K562 (cell line): ENCODE results near the gene LPCAT1. TPM values are rescaled to one million over a fixed set of nuclear protein-coding genes. Genes with fewer than 3 reads are reported as not detected.
A peak's percentile ranks its signal among the peaks of the same experiment; 100 is the strongest.

Experiments
- ATAC-seq: fragments of 200-7000 bp; cut with Tn5 transposase; 3 replicates; pipeline ENCODE4 v1.9.1; 2020; ENCODE audit warnings: moderate library complexity
- BruUV-seq: library from RNA; stranded (reverse); fragments of 400-500 nt; replicated peaks from 2 replicates; lab custom pipeline; 2021; lab: Mats Ljungman, UMichigan
- CTCF ChIA-PET: fragments of 300-600 bp; formaldehyde crosslinking; extraction: SDS; loops from one replicate; lab custom pipeline; 2021; ENCODE audit warnings: low intra/inter-chr PET ratio; lab: Yijun Ruan, JAX
- POLR2A ChIA-PET: fragments of 300-600, 350-650 bp; sonication (Branson Sonifier 250); formaldehyde crosslinking; extraction: SDS; loops from one replicate; lab custom pipeline; 2021; ENCODE audit warnings: antibody characterized with exemption, inconsistent platforms; lab: Yijun Ruan, JAX
- DNase-seq, 4 experiments: peaks; one replicate each; pipeline versions ENCODE4 v3.0.0 to v3.0.0-alpha.2; 2011 to 2018; ENCODE audit warnings: low spot score in 3 of 4, mixed read lengths in 3 of 4; ENCODE audit errors: extremely low read depth in 1 of 4
- FAIRE-seq: peaks from 2 replicates; lab custom pipeline; 2011; peaks lifted over from hg19 to GRCh38; lab: Jason Lieb, UNC
- H2AFZ ChIP-seq: 2 replicates; pipeline ENCODE4 v1.6.0; 2011; ENCODE audit warnings: low read depth, low read length, control low read depth, inconsistent platforms
- H3K27ac ChIP-seq: fragments of 200-600 bp; 3 replicates; pipeline ENCODE4 v1.8.0; 2011; ENCODE audit warnings: low read depth, mild to moderate bottlenecking, control low read depth, inconsistent platforms, low read length, moderate library complexity, mixed read lengths; ENCODE audit errors: extremely low read depth
- H3K27me3 ChIP-seq, 2 experiments: fragments of 300-600 bp in 1 of 2; 2 replicates in 1 of 2; 3 replicates in 1 of 2; pipeline versions ENCODE4 v1.6.0 to v1.8.0; 2011; ENCODE audit warnings: inconsistent platforms in 2 of 2, low read length in 2 of 2, mild to moderate bottlenecking in 1 of 2, mixed read lengths in 1 of 2, moderate library complexity in 1 of 2; ENCODE audit not compliant: control insufficient read depth in 2 of 2, insufficient read depth in 2 of 2
- H3K36me3 ChIP-seq: fragments of 300-600 bp; 3 replicates; pipeline ENCODE4 v1.8.0; 2011; ENCODE audit warnings: mild to moderate bottlenecking, low read length, inconsistent platforms; ENCODE audit not compliant: control insufficient read depth, insufficient read depth
- H3K4me1 ChIP-seq, 2 experiments: fragments of 200-600 bp in 1 of 2; replicated peaks in 1 of 2; 2 replicates in 1 of 2; 3 replicates in 1 of 2; pipeline versions ENCODE4 v1.5.1 to v1.8.0; 2011; ENCODE audit warnings: inconsistent platforms in 2 of 2, low read length in 2 of 2, mild to moderate bottlenecking in 1 of 2, mixed read lengths in 1 of 2, moderate library complexity in 1 of 2; ENCODE audit not compliant: control insufficient read depth in 2 of 2, insufficient read depth in 2 of 2
- H3K4me2 ChIP-seq: 2 replicates; pipeline ENCODE4 v1.6.1; 2011; ENCODE audit warnings: low read length, control low read depth, inconsistent platforms, mixed read lengths; ENCODE audit not compliant: insufficient read depth
- H3K4me3 ChIP-seq: fragments of 200-600 bp; sonication (generic), shearing (Covaris generic); 2 replicates; pipeline ENCODE4 v1.5.1; 2016; ENCODE audit warnings: control low read depth, inconsistent platforms
- H3K79me2 ChIP-seq: fragments of 200-600 bp; 3 replicates; pipeline ENCODE4 v1.8.0; 2011; ENCODE audit warnings: low read length, inconsistent platforms; ENCODE audit not compliant: control insufficient read depth, insufficient read depth
- H3K9ac ChIP-seq, 2 experiments: 2 replicates each; pipeline versions ENCODE4 v1.6.0 to v1.6.1; 2011; ENCODE audit warnings: low read depth in 2 of 2, low read length in 2 of 2, control low read depth in 1 of 2, inconsistent platforms in 1 of 2, mild to moderate bottlenecking in 1 of 2, mixed read lengths in 1 of 2; ENCODE audit not compliant: insufficient read depth in 1 of 2
- H3K9me1 ChIP-seq: one replicate; pipeline ENCODE4 v1.6.0; 2011; ENCODE audit warnings: inconsistent platforms, mild to moderate bottlenecking, low read length, moderate library complexity; ENCODE audit not compliant: control insufficient read depth, insufficient read depth
- H3K9me3 ChIP-seq: replicated peaks from 2 replicates; pipeline ENCODE4 v1.5.1; 2011; ENCODE audit warnings: low read depth, low read length, inconsistent platforms; ENCODE audit not compliant: control insufficient read depth, insufficient read depth
- H4K20me1 ChIP-seq: replicated peaks from 2 replicates; pipeline ENCODE4 v1.6.1; 2011; ENCODE audit warnings: low read length, inconsistent platforms, mixed read lengths; ENCODE audit not compliant: control insufficient read depth, insufficient read depth
- BACH1 ChIP-seq: fragments of 200-800 bp; sonication (Bioruptor generic); IDR thresholded peaks from 2 replicates; pipeline ENCODE4 v1.6.1; 2016; ENCODE audit warnings: missing genetic modification characterization, missing compliant biosample characterization
- CREB1 ChIP-seq, 2 experiments: sonication (generic) in 1 of 2; formaldehyde crosslinking in 1 of 2; IDR thresholded peaks; 2 replicates each; pipeline versions ENCODE4 v1.6.1 to v1.8.0; 2012 to 2022; ENCODE audit warnings: inconsistent platforms in 1 of 2, mild to moderate bottlenecking in 1 of 2, missing genetic modification reagents in 1 of 2, moderate library complexity in 1 of 2
- FOXK1 ChIP-seq: sonication (generic); formaldehyde crosslinking; IDR thresholded peaks from 2 replicates; pipeline ENCODE4 v1.8.0; 2022; ENCODE audit warnings: missing genetic modification reagents, mild to moderate bottlenecking, borderline replicate concordance
- ZKSCAN8 ChIP-seq: fragments of 200-800 bp; sonication (Bioruptor generic); IDR thresholded peaks from 2 replicates; pipeline ENCODE4 v1.6.1; 2016; ENCODE audit warnings: missing genetic modification characterization, missing compliant biosample characterization
- WGBS: fragments of 100-300 bp; shearing (Covaris generic); methylation state at CpG from one replicate; pipeline ENCODE4 v1.1.6; 2016; ENCODE audit warnings: low coverage, mixed read lengths; ENCODE audit not compliant: insufficient coverage; ENCODE audit errors: missing lambda C conversion rate; 5-methylcytosine and 5-hydroxymethylcytosine counted together
- in situ Hi-C: fragments of 300-500 bp; cut with MboI; formaldehyde crosslinking; loops from 4 replicates; pipeline ENCODE4 v1.15.0; 2018; ENCODE audit warnings: inconsistent platforms, mixed read lengths
- intact Hi-C: fragments of 100-400 bp; cut with micrococcal nuclease; formaldehyde crosslinking; loops from 2 replicates; pipeline ENCODE4 v1.14.2; 2022
- polyA plus RNA-seq, 8 experiments: library from polyadenylated mRNA; depleted of rRNA in 4 of 8; stranded (reverse) in 5 of 8; unstranded in 3 of 8; fragments of >200 nt; fragmentation: Nextera tagmentation in 2 of 8; fragmentation: Illumina TruSeq in 1 of 8; extraction: Ambion mirVana in 2 of 8; extraction: Trizol in 1 of 8; gene quantifications; 2 replicates each; pipeline versions ENCODE4 v1.2.1 to v1.2.3, GENCODE V29; 2011 to 2014; ENCODE audit warnings: inconsistent platforms in 1 of 8, missing spikeins in 1 of 8
- total RNA-seq, 7 experiments: library from RNA; depleted of rRNA in 6 of 7; stranded (reverse); fragments of >200 nt in 6 of 7; fragmentation: Illumina TruSeq in 2 of 7; extraction: Trizol in 2 of 7; gene quantifications; 2 replicates each; pipeline versions ENCODE4 v1.2.1 to v1.2.3, GENCODE V29; 2011 to 2021; ENCODE audit warnings: low replicate concordance in 1 of 7

Gene LPCAT1
- total and polyA plus RNA-seq, 9 of the 15 experiments (the other 6 are each of a cell fraction or from before 2014, with no cell fraction given), result 0.14 to 18.4 (median 13.9) TPM

GRCh38 chr5:1525624-1526189 is 1.9 kb upstream of the LPCAT1 start:
- H3K9me3 ChIP-seq, result no peaks in the 10 kb centered on the region
- no peaks in the 10 kb centered on the region for H3K36me3 ChIP-seq
- H3K9me1 ChIP-seq, result no peaks in the 10 kb centered on the region
- BruUV-seq, result no TSS peak
- no peak overlapping the region for H2AFZ ChIP-seq
- H4K20me1 ChIP-seq, result peaks cover 9% of the 10 kb centered on the region
- TF ChIP-seq FOXK1 (CRISPR knock-in tag), result no peak
- no peak overlapping the region for H3K4me2 ChIP-seq
- H3K27me3 ChIP-seq, result peaks cover 0 to 5% of the 10 kb centered on the region in 2 experiments; a peak in 1 of 5 replicates
- H3K9ac ChIP-seq, result no peak overlapping the region
- no peak overlapping the region for H3K27ac ChIP-seq
- H3K4me3 ChIP-seq, result no peak overlapping the region
- peaks cover 11% of the 10 kb centered on the region; the same call in 1 of the 3 replicates for H3K79me2 ChIP-seq
- FAIRE-seq, result peak; percentile 62
- H3K4me1 ChIP-seq, result peaks cover 16 to 42% of the 10 kb centered on the region in 2 experiments; a peak in 3 of 5 replicates
- ATAC-seq, result no peak
- no peak for DNase-seq
- intact Hi-C loops (no loop called here), in situ Hi-C loops (no loop called here)
- CTCF ChIA-PET, result no interaction called here
- POLR2A ChIA-PET, result interaction anchor here (0.6 to 1.4 kb wide), 2 partner anchors 11 to 657 kb away, joined by 3 to 4 read pairs; no protein-coding TSS in a partner anchor
- 71% methylated on average over 8 of the region's 8 CpGs for WGBS

GRCh38 chr5:1524799-1525623 is 1.3 kb upstream of the LPCAT1 start:
- no peak for ATAC-seq
- Histone ChIP-seq H3K27ac (no peak overlapping the region), H3K9me1 (no peaks in the 10 kb centered on the region), H3K79me2 (peaks cover 11% of the 10 kb centered on the region; the same call in 1 of the 3 replicates), H3K36me3 (no peaks in the 10 kb centered on the region; the same call in 2 of the 3 replicates), H3K27me3 (peaks cover 0 to 5% of the 10 kb centered on the region in 2 experiments; a peak in 1 of 5 replicates), H3K4me3 (no peak overlapping the region), H3K9me3 (no peaks in the 10 kb centered on the region), H3K4me2 (peak overlapping the region; percentile 73; the same call in 1 of the 2 replicates), H2AFZ (peak overlapping the region; percentile 94; the same call in 1 of the 2 replicates), H3K4me1 (peaks cover 16 to 42% of the 10 kb centered on the region in 2 experiments; a peak in 3 of 5 replicates), H4K20me1 (peaks cover 9% of the 10 kb centered on the region), H3K9ac (peak overlapping the region; percentile 72 to 95; a peak in 3 of 4 replicates)
- ChIA-PET CTCF (no interaction called here), POLR2A (no interaction called here)
- FAIRE-seq, result no peak
- no TSS peak for BruUV-seq
- intact Hi-C loops (no loop called here), in situ Hi-C loops (no loop called here)
- no peak for DNase-seq
- 68% methylated on average over 19 of the region's 20 CpGs for WGBS
- TF ChIP-seq ZKSCAN8 (CRISPR knock-in tag), result no peak
- no peak for TF ChIP-seq CREB1 (IDR thresholded peaks at IDR 0.05)
- TF ChIP-seq CREB1 (CRISPR knock-in tag; IDR thresholded peaks at IDR 0.05), result no peak
- TF ChIP-seq BACH1, result no peak
